ENCODE results near the gene WDR49. TPM values are rescaled to one million over a fixed set of nuclear protein-coding genes. Genes with fewer than 3 reads are reported as not detected.

The WDR49 gene
- total and polyA plus RNA-seq, 10 of the 15 experiments (the other 5 are each of a cell fraction or from before 2014, with no cell fraction given) = 0.05 to 0.15 TPM; not detected in 8

DNA sequence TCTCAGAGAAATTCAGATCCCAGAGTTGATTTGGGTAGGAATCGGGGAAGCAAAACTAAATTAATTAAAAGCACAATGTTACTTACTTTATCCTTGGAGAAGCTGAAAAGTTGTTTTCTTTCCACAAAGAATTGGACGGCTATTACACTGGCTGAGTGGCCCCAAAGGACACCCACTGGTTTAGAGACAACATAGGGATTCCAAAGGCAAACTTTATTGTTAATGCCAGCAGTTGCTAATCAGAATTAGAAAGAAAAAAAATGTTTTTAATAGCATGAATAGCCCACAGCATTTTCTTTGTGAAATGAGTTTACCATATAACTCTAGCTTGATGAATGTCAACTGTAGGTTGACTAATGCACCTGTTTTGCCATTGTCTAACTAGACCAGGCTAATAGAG is 51.7 kb downstream of the WDR49 start:
- ChIA-PET CTCF (no interaction called here), POLR2A (no interaction called here), RAD21 (ENCODE audit: unreplicated experiment) (no interaction called here), SMC1A (ENCODE audit: uncharacterized antibody, unreplicated experiment) (interaction anchor here (1.0 kb wide), 1 partner anchor 363 kb away, joined by 3 read pairs; no protein-coding TSS in a partner anchor)
- in situ Hi-C loops (cut with MboI) = no loop called here
- FAIRE-seq (no peak), DNase-seq (ENCODE audit: low read depth, low spot score) (no peak), ATAC-seq (no peak)
- TF ChIP-seq NFXL1 (IDR thresholded peaks at IDR 0.05; ENCODE audit: borderline replicate concordance) (no peak), HSF1 (IDR thresholded peaks at IDR 0.05; ENCODE audit: low read depth, low read length) (no peak), CHD2 (IDR thresholded peaks at IDR 0.05; ENCODE audit: borderline replicate concordance, low read depth, low read length) (no peak), TCF12 (IDR thresholded peaks at IDR 0.05; ENCODE audit: low read depth, low read length) (no peak), RELA (IDR thresholded peaks at IDR 0.05; ENCODE audit: borderline replicate concordance, partially characterized antibody) (no peak), PKNOX1 (IDR thresholded peaks at IDR 0.05) (no peak), BMI1 (IDR thresholded peaks at IDR 0.05; ENCODE audit: borderline replicate concordance) (no peak), NFIC (IDR thresholded peaks at IDR 0.05; ENCODE audit: low read depth, low read length) (no peak), TARDBP (IDR thresholded peaks at IDR 0.05; ENCODE audit: borderline replicate concordance) (no peak), WRNIP1 (IDR thresholded peaks at IDR 0.05; ENCODE audit: borderline replicate concordance, low read depth, low read length) (no peak), NR2C2 (IDR thresholded peaks at IDR 0.05; ENCODE audit: borderline replicate concordance, control insufficient read depth, insufficient read length, low read depth) (no peak), IRF4 (IDR thresholded peaks at IDR 0.05; ENCODE audit: low read depth, low read length) (no peak), SPI1 (IDR thresholded peaks at IDR 0.05; ENCODE audit: borderline replicate concordance, insufficient read depth, low read depth, low read length) (no peak), KAT2A (conservative IDR thresholded peaks at IDR 0.05; ENCODE audit: control insufficient read depth, low read depth, low read length) (no peak)
- TF ChIP-seq, protein P1, sequence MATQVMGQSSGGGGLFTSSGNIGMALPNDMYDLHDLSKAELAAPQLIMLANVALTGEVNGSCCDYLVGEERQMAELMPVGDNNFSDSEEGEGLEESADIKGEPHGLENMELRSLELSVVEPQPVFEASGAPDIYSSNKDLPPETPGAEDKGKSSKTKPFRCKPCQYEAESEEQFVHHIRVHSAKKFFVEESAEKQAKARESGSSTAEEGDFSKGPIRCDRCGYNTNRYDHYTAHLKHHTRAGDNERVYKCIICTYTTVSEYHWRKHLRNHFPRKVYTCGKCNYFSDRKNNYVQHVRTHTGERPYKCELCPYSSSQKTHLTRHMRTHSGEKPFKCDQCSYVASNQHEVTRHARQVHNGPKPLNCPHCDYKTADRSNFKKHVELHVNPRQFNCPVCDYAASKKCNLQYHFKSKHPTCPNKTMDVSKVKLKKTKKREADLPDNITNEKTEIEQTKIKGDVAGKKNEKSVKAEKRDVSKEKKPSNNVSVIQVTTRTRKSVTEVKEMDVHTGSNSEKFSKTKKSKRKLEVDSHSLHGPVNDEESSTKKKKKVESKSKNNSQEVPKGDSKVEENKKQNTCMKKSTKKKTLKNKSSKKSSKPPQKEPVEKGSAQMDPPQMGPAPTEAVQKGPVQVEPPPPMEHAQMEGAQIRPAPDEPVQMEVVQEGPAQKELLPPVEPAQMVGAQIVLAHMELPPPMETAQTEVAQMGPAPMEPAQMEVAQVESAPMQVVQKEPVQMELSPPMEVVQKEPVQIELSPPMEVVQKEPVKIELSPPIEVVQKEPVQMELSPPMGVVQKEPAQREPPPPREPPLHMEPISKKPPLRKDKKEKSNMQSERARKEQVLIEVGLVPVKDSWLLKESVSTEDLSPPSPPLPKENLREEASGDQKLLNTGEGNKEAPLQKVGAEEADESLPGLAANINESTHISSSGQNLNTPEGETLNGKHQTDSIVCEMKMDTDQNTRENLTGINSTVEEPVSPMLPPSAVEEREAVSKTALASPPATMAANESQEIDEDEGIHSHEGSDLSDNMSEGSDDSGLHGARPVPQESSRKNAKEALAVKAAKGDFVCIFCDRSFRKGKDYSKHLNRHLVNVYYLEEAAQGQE (IDR thresholded peaks at IDR 0.05; ENCODE audit: low read depth, low read length) = no peak
- TF ChIP-seq, protein P2, sequence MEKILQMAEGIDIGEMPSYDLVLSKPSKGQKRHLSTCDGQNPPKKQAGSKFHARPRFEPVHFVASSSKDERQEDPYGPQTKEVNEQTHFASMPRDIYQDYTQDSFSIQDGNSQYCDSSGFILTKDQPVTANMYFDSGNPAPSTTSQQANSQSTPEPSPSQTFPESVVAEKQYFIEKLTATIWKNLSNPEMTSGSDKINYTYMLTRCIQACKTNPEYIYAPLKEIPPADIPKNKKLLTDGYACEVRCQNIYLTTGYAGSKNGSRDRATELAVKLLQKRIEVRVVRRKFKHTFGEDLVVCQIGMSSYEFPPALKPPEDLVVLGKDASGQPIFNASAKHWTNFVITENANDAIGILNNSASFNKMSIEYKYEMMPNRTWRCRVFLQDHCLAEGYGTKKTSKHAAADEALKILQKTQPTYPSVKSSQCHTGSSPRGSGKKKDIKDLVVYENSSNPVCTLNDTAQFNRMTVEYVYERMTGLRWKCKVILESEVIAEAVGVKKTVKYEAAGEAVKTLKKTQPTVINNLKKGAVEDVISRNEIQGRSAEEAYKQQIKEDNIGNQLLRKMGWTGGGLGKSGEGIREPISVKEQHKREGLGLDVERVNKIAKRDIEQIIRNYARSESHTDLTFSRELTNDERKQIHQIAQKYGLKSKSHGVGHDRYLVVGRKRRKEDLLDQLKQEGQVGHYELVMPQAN (conservative IDR thresholded peaks at IDR 0.05) = no peak
- Histone ChIP-seq H3K27ac (ENCODE audit: control insufficient read depth, insufficient read depth) (no peak overlapping the region), H3K4me1 (ENCODE audit: control insufficient read depth, insufficient read depth, low read length) (no peaks in the 10 kb centered on the region), H3K4me2 (ENCODE audit: control insufficient read depth, insufficient read depth) (no peak overlapping the region), H4K20me1 (ENCODE audit: control insufficient read depth, insufficient read depth) (no peaks in the 10 kb centered on the region), H2AFZ (ENCODE audit: control insufficient read depth, low read depth, low read length) (no peak overlapping the region), H3K79me2 (ENCODE audit: control insufficient read depth, insufficient read depth, low read length) (no peaks in the 10 kb centered on the region), H3K9me3 (replicated peaks; ENCODE audit: control insufficient read depth, insufficient read depth, low read length) (no peaks in the 10 kb centered on the region), H3K27me3 (replicated peaks in 1 of 2; ENCODE audit: control insufficient read depth in 2 of 2, insufficient read depth in 2 of 2, low read length in 1 of 2) (no peaks in the 10 kb centered on the region), H3K9ac (ENCODE audit: control insufficient read depth, insufficient read depth, low read length) (no peak overlapping the region), H3K36me3 (ENCODE audit: control insufficient read depth in 2 of 2, insufficient read depth in 2 of 2, low read length in 1 of 2) (no peaks in the 10 kb centered on the region), H3K4me3 (no peak overlapping the region)
- intact Hi-C loops (cut with micrococcal nuclease; ENCODE audit: unreplicated experiment) = loop anchor here (10.0 kb wide), 1 partner anchor 283 kb away; no protein-coding TSS in a partner anchor
- 11% methylated on average over 2 of the region's 2 CpGs for WGBS (ENCODE audit: insufficient coverage, insufficient replicate concordance, low lambda C conversion rate, missing lambda C conversion rate)
- no TSS peak for BruUV-seq (replicated peaks)
